ENCODE data around the gene GMPPA.

The GMPPA gene

GRCh38 chr2:219508971-219509779 lies 10.5 kb downstream of the GMPPA start:
- H3K4me3 ChIP-seq (replicated peaks; ENCODE audit: low read depth, low read length): no peak overlapping the region
- no peak for TF ChIP-seq CTCF (IDR thresholded peaks at IDR 0.05; ENCODE audit: low read depth, low read length, missing control alignments)
- no peak for DNase-seq (ENCODE audit: extremely low read depth, low read depth)

- peak; percentile 84 for TF ChIP-seq CTCF (IDR thresholded peaks at IDR 0.05; ENCODE audit: low read depth, low read length, missing control alignments)
- no peak for DNase-seq (ENCODE audit: extremely low read depth, low read depth)
- no peak overlapping the region for H3K4me3 ChIP-seq (replicated peaks; ENCODE audit: low read depth, low read length)
These were observed 11.3 kb downstream of the GMPPA start for GRCh38 chr2:219509780-219510511.

GRCh38 chr2:219510512-219511135 lies 11.9 kb downstream of the GMPPA start:
- H3K4me3 ChIP-seq (replicated peaks; ENCODE audit: low read depth, low read length): no peak overlapping the region
- DNase-seq (ENCODE audit: extremely low read depth, low read depth): no peak
- TF ChIP-seq CTCF (IDR thresholded peaks at IDR 0.05; ENCODE audit: low read depth, low read length, missing control alignments): no peak

- TF ChIP-seq CTCF (IDR thresholded peaks at IDR 0.05; ENCODE audit: low read depth, low read length, missing control alignments): no peak
- DNase-seq (ENCODE audit: extremely low read depth, low read depth): no peak
- no peak overlapping the region for H3K4me3 ChIP-seq (replicated peaks; ENCODE audit: low read depth, low read length)
These were observed 13.0 kb downstream of the GMPPA start for GRCh38 chr2:219511547-219512325.

GRCh38 chr2:219512524-219513216 lies 14.0 kb downstream of the GMPPA start:
- H3K4me3 ChIP-seq (replicated peaks; ENCODE audit: low read depth, low read length): no peak overlapping the region
- DNase-seq (ENCODE audit: extremely low read depth, low read depth): no peak
- no peak for TF ChIP-seq CTCF (IDR thresholded peaks at IDR 0.05; ENCODE audit: low read depth, low read length, missing control alignments)

GRCh38 chr2:219513787-219514186 lies 15.1 kb downstream of the GMPPA start:
- TF ChIP-seq CTCF (IDR thresholded peaks at IDR 0.05; ENCODE audit: low read depth, low read length, missing control alignments): no peak
- H3K4me3 ChIP-seq (replicated peaks; ENCODE audit: low read depth, low read length): no peak overlapping the region
- DNase-seq (ENCODE audit: extremely low read depth, low read depth): no peak
